Frontal cortex (tissue), 4 donors: ENCODE data around the gene SNAI1. TPM values are rescaled to one million over a fixed set of nuclear protein-coding genes. Genes with fewer than 3 reads are reported as not detected.
"Not testable (repeated sequence)": the region's sequence is repeated elsewhere in the genome, so short reads cannot be mapped to it uniquely, and the experiment has no call there.

Source experiments
- DNase-seq, 2 donors: peaks; one replicate each; pipeline ENCODE4 v3.0.0; 2012; ENCODE audit warnings: low spot score in 2 of 2
- FAIRE-seq: peaks from 2 replicates; lab custom pipeline; 2012; peaks lifted over from hg19 to GRCh38; lab: Jason Lieb, UNC
- total RNA-seq: library from RNA; depleted of rRNA; stranded (reverse); fragments of >200 nt; gene quantifications from one replicate; pipeline ENCODE4 v1.2.3, GENCODE V29; 2014
- donor health status: control.
- donor health status: control.
- donor health status: control.

The SNAI1 gene
- total RNA-seq, 1 donor from 2014 or later: not detected

DNA sequence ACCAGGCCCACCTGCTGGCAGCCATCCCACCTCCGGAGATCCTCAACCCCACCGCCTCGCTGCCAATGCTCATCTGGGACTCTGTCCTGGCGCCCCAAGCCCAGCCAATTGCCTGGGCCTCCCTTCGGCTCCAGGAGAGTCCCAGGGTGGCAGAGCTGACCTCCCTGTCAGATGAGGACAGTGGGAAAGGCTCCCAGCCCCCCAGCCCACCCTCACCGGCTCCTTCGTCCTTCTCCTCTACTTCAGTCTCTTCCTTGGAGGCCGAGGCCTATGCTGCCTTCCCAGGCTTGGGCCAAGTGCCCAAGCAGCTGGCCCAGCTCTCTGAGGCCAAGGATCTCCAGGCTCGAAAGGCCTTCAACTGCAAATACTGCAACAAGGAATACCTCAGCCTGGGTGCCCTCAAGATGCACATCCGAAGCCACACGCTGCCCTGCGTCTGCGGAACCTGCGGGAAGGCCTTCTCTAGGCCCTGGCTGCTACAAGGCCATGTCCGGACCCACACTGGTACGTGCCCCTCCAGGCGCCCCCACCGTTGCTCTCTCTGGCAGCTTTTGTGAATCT lies 1.1 kb downstream of the SNAI1 start:
- DNase-seq (no peak), FAIRE-seq (no peak)

DNA sequence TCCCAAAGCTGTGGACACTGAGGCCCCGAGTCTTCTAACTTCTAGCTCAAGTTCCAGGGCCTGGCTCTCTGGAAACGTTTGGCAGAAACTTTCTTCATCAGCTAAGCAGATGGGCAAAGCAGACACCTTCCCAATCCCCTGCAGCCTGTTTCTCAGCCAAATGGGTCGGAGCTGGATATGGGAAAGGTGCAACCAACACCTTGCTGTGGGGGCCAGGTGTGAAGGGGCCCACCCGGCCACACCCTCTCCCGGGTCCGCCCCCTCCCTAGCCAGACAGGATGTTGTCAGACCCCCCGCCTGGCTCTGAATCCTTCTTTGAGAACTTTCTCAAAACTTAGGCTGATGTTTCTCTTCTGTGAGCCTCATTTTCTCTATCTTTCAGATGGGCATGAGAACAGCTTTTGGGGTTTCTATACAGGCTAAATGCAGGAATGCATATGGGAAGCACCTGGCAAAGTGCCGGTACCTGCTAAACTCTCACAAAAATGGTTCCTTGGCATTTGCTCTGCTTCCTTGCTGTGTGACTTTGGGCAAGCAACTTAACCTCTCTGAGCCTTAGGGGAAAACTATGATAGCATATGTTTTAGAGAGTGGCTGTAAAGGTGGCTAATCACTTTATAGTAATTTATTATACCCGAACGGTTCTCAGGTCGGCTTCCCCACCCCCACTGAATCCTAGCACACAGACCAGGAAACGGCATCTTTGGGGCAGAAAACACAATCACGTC lies 1.8 kb downstream of the SNAI1 start:
- DNase-seq (no peak), FAIRE-seq (no peak)

DNA sequence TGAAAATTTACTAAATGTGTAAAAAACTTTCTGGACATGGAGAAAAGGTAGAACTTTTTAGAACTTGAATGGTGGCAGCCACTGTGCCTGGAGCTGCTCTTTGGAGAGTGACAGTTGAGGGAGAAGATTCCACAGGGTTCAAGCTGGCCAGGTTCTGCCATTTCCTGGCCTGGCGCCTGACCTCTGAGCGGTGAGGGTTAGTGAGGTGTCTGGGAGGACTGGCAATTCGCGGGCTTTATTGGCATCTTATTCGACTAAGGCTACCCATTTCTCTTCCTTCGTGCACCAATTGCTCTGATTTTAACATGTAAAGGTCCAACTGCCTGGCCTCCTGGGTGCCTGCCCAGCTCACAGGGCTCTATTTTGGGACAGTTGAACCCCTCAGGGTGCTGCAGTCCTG lies 2.4 kb downstream of the SNAI1 start:
- no peak for FAIRE-seq
- DNase-seq: no peak

DNA sequence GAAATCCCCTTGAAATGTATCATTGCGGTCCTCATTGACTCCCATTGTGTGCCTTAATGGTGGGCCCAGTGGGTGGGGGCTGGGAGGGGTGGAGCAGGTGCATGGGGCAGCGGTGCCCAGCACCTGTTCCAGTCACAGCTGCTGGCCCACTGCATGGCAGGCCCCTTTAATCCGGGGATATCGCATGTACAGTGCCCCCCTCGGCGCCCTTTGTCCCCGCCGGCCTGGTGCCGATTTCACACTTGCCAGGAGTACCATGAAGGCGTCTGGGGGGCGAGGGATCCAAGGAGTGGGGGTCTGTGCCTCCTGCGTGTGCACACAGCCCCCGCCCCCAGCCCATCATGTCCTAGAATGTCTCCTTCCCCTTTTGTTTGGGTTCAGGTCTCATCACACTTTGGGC lies 2.8 kb downstream of the SNAI1 start:
- FAIRE-seq: no peak
- DNase-seq: no peak

DNA sequence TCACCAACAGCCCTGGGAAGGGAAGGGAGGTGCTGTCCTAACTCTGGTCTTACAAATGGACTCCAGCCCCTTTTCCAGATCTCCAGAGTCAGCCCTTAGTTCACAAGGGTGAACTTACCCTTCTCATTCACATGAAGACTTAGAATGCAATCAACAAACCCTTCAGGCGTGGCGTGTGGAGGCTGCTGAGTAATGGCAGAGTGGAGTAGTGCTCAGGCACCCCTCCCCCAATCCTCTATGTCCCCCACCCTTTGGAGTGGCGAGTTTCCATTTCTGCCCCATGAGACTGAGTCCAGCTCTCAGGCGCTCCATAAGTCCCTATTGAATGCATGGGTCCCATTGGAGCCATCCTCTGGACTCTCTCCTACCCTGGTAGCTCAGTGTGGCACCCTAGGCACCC lies 3.3 kb downstream of the SNAI1 start:
- no peak for DNase-seq
- no peak for FAIRE-seq

DNA sequence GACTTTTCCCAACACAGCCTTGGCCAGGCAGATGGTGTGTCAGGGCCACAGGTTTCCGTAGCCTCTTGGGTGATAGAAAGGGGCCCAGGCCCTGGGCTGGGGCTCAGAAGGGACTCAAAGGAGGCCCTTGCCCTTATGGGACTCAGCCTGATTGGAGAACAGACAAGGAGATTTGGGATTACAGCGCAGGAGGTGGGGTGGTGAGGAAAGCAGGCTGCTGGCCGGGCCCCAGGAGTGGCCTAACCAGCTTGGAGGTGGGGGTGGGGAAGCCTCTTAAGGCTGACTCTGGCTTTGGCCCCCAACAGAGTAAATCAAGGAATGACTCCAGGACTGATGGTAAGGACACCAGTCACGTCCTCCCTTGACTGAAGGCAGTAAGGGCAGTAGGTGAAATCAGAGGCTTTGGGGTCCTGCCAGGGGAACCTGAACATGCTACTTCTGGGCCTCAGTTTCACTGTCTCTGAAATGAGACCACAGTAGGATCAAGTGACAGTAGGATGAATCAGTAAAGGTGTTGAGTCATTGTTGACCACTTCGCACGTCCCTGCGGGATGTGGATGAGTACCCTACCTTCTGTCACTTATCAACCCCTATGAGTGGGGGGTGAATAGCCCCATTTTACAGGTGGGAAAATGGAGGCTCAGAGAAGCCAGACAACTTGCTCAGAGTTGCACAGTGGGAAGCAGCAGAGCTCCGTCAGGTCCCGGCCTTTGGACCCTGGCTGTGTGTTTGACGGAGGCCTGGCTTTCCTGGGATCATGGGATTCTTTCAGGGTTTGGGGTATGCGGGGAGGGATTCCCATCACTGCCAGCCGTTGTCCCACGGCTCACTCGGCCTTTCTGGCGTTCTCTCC lies 4.5 kb downstream of the SNAI1 start:
- FAIRE-seq (no peak), DNase-seq (no peak)

DNA sequence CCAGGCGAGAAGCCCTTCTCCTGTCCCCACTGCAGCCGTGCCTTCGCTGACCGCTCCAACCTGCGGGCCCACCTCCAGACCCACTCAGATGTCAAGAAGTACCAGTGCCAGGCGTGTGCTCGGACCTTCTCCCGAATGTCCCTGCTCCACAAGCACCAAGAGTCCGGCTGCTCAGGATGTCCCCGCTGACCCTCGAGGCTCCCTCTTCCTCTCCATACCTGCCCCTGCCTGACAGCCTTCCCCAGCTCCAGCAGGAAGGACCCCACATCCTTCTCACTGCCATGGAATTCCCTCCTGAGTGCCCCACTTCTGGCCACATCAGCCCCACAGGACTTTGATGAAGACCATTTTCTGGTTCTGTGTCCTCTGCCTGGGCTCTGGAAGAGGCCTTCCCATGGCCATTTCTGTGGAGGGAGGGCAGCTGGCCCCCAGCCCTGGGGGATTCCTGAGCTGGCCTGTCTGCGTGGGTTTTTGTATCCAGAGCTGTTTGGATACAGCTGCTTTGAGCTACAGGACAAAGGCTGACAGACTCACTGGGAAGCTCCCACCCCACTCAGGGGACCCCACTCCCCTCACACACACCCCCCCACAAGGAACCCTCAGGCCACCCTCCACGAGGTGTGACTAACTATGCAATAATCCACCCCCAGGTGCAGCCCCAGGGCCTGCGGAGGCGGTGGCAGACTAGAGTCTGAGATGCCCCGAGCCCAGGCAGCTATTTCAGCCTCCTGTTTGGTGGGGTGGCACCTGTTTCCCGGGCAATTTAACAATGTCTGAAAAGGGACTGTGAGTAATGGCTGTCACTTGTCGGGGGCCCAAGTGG lies 5.3 kb downstream of the SNAI1 start:
- no peak for DNase-seq

DNA sequence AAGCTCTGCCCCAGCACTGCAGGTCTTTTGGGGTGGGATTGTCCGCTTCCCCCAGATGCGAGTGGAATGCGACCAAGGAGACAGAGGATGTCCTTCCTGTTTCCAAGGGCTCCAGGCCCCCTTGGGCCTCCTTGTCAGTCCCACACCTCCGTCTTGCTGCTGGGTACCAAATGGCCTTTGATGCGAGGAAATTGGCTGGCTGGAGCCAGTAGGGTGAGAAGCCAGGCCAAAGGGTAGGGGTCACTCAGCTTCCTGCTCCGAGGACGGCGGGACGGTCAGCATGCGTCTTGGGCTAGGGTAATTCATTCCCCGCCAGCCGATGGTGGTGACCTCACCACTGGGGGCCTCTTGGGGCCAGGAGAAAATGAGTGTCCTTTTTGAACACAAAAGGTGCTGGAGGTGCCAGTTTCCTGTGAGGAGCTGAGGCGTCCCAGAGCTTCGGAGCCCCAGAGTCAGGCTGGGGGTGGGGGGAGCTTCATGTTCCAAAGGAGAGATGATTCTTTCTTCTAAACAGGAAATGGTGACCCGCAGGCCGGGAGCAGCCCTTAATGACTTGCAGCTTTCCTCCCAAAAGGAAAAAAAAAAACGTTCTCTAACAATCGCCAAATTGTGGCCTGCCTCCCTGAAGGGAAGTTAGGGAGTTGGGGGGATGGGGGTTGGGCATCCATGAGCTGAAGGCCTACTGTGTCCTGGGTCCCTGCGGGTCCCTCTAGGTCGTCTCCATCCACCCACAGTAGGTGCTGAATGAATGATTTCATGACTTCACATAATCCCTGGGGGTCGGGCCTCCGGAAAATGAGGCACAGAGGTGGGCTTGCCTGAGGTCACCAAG lies 6.7 kb downstream of the SNAI1 start:
- DNase-seq (no peak), FAIRE-seq (no peak)

More for the DNA sequence above, 5.3 kb downstream of the SNAI1 start:
- FAIRE-seq: no peak

DNA sequence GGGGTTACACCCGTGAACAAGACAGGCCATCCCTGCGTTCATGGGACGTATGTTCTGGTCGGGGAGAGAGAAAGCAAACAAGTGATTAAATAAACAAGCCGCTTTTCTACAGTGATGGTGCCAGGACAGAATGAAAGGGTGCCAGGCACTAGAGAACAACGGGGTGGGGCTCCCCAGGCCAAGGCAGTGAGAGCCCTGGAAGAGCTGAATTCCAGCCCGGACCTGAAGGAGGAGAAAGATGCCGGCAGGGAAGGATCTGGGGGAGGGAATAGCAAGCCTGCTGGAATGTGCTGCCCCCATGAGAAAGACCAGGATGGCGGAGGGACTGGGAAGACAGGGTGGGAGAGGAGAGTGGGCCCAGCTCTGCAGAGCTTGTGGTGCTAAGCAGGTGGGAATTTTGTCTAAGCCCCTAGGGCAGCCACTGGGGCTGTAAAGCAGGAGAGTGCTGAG lies 7.5 kb downstream of the SNAI1 start:
- DNase-seq: no peak
- FAIRE-seq: no peak

DNA sequence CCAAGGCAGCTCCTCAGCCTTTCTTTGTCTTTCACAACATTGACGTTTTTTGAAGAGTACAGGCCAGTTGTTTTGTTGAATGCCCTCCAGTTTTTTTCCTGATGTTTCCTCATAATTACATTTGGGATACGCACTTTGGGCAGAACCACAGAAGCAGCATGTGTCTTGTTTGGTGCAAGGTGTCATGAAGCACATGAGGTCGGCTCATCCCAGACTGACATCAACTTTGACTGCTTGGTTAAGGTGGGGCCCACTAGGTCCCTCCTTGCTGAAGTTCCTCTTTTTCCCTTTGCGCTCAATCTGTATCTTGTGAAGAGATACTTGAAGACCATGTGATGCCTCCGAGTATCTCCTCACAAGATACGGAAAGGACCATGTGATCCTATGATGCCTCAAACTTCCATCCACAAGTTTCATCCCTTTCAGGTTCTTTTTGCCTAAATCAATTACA lies 10.5 kb downstream of the SNAI1 start:
- DNase-seq (no peak), FAIRE-seq (no peak)

DNA sequence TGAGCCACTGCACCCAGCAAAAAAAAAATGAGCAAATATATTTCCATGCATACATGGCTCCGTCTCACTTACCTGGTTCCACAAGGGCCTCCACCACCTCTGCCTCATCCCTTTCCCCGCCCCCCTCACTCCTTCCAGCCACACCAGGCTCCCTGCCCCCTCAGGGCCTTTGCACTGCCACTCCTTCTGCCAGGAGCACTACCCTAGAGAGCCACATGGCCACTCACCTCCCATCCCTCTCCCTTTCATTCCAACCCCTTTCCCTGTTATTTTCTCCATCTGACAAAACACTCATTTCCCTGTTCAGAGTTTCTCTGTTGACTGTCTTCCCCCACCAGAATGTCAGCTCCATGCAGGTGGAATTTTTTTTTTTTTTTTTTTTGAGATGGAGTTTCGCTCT lies 12.8 kb downstream of the SNAI1 start:
- FAIRE-seq (no peak), DNase-seq (no peak)

DNA sequence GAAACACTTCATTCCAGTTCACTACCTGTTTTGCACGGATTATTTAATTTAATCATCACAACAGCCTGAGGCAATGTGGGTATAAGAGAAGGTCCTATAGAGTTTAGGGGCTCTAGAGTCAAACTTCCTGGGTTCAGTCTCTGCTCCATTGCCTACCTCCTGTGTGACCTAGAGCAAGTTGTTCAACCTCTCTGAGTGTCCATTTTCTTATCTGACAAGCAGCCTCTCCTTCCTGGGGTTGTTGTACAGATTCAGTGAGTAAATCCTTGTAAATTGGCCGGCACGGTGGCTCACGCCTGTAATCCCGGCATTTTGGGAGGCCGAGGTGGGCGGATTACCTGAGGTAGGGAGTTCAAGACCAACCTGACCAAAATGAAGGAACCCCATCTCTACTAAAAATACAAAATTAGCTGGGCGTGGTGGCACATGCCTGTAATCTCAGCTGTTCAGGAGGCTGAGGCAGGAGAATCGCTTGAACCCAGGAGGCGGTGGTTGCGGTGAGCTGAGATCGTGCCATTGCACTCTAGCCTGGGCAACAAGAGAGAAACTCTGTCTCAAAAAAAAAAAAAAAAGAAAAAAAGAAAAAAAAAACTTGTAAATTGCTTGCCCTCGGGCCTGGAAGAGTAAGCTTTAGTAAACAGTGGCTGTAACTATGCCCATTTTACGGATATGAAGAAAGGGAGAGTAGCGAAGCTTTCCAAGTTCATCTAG lies 15.9 kb downstream of the SNAI1 start:
- not testable (repeated sequence) for DNase-seq, FAIRE-seq

DNA sequence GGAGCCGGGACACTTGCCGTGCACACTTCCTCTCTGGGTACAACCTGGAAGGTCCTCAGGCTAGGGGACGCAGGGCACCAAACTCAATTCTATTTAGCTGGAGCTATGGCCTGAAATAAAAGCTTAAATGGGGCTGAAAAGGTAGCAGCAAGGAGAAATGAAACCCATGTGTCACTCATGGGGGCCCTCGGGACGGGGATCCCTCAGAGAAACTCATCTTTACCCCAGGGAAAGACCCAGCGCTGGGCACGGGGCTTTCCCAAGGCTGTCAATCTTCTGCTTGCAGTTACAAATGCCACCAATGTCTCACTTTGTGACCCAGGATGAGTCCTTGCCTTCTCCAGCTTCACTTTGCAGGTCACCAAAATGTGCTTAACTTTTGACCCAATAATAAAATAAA lies 16.5 kb downstream of the SNAI1 start:
- FAIRE-seq: no peak
- no peak for DNase-seq

DNA sequence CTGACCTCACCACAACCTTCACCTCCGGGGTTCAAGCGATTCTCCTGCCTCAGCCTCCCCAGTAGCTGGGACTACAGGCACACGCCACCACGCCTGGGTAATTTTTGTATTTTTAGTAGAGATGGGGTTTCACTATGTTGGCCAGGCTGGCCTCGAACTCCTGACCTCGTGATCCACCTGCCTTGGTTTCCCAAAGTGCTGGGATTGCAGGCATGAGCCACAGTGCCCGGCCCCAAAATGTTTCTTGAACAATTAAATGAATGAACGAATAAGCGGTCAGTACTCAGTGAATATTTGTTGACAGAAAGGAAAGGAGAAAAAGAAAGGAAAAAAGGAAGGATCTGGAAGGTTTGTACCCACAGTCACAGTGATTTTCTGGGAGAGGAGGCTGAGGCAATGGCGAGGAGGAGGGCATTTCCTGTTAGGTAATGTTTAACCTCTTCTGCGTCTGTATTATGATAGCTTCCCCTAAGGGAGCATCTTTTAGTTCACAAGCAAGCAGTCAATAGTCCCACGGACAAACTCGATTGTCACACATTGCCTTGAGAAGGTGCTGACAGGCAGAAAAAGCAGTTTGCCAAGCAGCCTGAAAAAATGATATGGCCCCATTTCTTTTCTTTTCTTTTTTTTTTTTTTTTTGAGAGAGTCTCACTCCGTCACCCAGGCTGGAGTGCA lies 17.9 kb downstream of the SNAI1 start:
- DNase-seq, FAIRE-seq: not testable (repeated sequence)

DNA sequence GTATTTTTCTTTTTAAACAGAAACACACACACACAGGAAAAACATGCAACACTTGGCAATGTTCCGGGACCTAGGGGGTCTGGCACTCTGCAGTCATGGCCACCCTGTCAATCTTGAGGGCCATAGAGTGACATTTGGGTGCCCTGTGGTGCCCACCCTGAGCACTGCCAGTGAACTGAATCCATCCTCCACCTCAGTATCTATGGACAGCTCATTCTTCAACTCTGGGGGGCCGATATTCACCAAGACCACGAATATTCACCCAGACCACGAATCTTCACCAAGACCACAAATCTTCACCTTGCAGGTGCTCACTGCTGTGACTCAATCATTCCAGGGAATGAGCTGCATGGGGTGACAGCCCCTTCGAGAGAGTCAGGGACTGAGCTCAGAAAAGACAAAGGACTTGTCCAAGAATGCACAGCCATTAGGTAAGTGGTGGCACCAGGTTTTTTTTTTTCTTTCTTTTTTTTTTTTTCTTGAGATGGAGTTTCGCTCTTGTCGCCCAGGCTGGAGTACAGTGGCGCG lies 19.1 kb downstream of the SNAI1 start:
- FAIRE-seq: no peak
- no peak for DNase-seq

DNA sequence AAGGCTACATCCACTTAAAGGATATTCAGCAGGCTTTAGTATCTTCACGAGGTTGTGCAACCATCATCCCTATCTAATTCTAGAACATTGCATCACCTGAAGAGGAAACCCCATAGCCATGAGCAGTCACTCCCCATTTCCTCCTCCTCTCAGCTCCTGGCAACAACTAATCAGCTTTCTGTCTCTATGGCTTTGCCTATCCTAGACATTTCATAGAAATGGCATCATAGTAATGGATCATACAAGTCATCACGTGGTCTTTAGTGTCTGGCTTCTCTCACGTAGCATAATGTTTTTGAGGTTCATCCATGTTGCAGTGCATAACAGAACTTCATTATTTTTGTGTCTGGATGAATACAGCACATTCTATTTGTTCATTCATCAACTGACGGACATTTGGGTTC lies 20.5 kb downstream of the SNAI1 start:
- FAIRE-seq: no peak
- DNase-seq: no peak

DNA sequence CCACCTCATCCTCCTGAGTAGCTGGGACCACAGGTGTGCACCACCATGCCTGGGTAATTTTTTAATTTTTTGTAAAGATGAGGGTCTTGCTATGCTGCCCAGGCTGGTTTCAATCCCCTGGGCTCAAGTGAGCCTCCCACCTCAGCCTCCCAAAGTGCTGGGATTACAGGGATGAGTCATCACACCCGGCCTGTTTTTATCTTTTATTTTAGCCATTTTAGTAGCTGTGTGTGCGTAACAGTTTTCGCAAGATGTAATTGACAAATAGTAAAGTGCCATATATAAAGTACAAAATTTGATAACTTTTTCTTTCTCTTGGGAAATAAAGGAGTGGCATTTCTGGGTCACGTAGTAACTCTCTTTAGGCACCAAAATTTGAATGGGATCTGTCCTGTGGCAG lies 21.4 kb downstream of the SNAI1 start:
- FAIRE-seq (no peak), DNase-seq (no peak)
